Measurements from ENCODE around the gene LRIT3.

- TF ChIP-seq CTCF (IDR thresholded peaks at IDR 0.05 in 8 of 11, conservative IDR thresholded peaks at IDR 0.05 in 3 of 11) = no peak
- TF ChIP-seq POLR2AphosphoS5 (IDR thresholded peaks at IDR 0.05) = no peak
These were observed 10.9 kb upstream of the LRIT3 start for GRCh38 chr4:109836985-109837384.
